ENCODE data around the gene ADGRL1.
"Not testable (repeated sequence)": the region's sequence is repeated elsewhere in the genome, so short reads cannot be mapped to it uniquely, and the experiment has no call there.

DNA sequence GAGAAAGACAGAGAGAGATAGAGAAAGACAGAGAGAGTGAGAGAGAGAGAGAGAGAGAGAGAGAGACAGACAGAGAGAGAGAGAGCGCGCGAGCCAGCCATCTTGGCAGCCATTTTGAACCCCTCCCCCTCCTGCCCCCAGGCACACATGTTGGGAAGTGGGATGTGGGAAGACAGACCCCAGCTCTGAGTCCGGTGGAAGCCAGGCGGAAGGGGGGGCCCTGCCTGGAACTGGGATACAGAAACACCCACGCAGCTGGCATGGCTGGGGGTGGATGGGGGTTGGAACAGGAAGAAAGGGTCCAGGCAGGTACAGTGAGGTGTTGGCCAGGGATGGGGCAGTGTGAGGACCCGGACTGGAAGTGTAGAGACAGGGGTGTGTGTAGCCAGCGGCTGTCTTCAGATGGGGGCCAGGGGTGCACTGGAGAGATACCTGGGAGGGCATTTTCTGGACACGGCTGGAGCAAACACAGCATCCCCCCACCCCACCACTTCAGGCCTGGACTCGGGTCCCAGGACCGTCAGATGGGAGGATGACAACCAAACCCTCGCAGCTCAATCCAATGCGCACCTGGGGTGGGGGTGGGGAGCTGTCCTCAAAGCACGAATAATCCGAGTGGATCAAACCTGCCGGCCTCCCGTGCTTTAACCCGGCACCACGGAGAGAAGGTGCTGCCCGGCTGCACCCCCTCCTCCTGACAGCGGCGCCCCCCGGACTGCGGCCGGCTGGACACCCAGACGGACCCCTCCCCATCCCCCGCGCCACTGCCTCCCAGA is 1.1 kb downstream of the ADGRL1 start:
- not testable (repeated sequence) for TF ChIP-seq POLR2A (IDR thresholded peaks at IDR 0.05)
- TF ChIP-seq, protein P1, sequence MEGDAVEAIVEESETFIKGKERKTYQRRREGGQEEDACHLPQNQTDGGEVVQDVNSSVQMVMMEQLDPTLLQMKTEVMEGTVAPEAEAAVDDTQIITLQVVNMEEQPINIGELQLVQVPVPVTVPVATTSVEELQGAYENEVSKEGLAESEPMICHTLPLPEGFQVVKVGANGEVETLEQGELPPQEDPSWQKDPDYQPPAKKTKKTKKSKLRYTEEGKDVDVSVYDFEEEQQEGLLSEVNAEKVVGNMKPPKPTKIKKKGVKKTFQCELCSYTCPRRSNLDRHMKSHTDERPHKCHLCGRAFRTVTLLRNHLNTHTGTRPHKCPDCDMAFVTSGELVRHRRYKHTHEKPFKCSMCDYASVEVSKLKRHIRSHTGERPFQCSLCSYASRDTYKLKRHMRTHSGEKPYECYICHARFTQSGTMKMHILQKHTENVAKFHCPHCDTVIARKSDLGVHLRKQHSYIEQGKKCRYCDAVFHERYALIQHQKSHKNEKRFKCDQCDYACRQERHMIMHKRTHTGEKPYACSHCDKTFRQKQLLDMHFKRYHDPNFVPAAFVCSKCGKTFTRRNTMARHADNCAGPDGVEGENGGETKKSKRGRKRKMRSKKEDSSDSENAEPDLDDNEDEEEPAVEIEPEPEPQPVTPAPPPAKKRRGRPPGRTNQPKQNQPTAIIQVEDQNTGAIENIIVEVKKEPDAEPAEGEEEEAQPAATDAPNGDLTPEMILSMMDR (IDR thresholded peaks at IDR 0.05) = not testable (repeated sequence)
